Effector CD4-positive, alpha-beta T cell (primary cell): ENCODE data around the gene PKMYT1.

Experiments
- DNase-seq: peaks from one replicate; pipeline ENCODE4 v3.0.0-alpha.2; 2020
- total RNA-seq: gene quantifications from one replicate; lab custom pipeline; 2026; lab: John Stamatoyannopoulos, UW

Gene PKMYT1
- total RNA-seq: 0.56 reads per million

DNA sequence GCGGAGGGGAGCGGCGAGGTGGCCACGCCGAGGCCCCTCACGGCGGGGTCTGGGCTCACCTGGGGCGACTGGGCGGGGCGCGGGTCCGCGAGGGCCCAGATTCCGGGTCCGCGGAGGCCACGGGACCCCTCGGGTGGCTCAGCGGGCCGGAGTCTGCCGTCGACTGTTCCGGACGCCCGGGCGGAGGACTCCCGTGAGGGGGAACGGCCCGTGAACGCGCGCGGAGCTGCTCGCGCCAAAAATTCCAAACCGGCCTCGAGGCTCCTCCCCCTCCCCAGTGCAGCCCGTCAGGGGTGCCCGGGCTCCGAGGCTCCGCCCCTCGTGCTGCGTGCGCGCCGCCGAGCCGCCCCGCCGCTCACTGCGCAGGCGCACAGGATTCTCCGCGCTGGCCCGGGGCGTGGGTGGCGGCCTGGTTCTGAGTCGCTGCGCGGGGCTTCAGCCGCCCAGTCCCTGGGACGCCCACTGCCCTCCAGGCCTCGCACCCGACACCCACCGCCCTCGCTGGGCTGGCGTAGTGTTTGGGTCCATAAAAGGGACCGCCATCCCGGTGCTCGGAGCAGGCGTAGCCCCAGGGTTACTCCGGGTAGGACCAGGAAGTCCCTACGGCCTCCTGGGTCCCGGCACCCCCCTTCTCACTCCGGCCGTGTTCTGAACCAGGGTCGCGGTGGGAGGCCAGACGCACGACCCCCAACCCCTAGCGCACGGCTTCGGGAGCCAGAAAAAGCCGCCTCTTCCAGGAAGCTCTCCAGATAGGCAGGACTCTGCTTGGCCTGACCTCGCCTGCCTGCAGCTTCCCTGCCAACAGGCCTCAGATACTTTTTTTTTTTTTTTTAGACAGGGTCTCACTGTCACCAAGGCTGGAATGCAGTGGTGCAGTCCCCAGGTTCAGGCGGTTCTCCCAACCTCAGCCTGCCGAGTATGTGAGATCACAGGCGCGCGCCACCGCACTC lies at the start of gene PKMYT1:
Gene PKMYT1 (minus strand): TSS at position 220 of the 950 bp plus-strand sequence. CDS start 789 bp downstream, outside the sequence.
- peak; percentile 91 for DNase-seq

DNA sequence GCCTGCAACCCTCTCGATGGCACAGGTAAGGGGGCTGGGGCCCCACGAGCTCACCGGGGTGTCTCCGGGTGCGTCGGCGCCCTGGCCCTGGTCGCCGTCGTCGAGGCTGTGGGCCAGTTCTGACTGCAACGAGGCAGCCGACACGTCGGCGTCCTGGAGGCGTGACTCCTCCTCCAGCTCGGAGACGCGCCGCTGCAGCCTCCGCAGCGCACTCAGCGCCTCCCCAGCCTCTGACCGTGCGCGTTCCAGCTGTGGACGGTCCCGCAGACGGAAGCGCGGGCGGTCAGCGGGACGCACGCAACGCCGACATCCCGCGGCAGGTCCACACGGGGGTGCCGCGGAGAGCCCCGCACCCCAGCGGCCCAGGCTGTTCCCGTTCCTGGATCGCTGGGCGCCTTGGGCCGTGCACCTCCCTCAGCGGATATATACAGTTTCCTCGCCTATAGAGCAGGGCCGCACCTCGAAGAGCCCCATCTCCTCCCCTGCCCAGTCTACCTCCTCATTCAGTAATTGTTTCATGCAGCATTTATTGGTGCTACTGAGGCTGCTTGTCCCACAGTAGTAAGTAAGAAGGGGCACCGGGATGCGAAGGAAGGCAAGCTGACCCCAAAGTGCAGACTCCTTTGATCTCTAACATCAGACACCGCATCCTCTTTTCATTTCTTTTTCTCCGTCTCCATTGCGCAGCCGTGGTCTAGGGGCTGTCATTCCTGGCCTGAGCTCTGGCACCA lies 49.4 kb upstream of the PKMYT1 start:
- DNase-seq: no peak

DNA sequence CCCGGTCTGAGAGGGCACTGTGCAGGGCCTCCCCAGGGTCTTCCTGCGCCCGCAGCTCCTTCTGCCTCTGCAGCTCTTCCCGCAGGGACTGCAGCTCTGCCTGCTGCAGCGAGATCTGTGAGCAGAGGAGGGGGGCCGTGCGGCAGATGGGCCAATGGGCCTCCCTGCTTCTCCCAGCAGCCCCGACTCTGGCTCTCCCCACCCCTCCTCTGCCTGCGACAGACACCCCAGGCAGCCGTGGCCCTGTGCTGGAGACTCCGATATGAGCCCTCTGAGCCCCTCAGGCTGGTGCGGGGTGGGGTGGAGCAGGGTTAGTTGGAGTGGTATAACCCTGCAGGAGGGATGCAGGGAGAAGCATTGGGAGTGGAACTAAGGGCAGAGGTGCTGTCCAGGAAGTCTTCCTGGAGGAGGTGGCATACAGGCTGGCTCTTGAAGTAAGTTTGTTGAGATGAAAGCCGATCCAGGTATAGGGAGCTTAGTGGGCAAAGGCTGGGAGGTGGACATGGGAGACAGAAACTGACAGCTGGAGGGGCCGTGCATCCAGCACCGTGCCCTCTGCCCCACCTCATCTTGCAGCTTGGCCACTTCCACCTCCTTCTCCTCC lies 48.6 kb upstream of the PKMYT1 start:
- DNase-seq: no peak

DNA sequence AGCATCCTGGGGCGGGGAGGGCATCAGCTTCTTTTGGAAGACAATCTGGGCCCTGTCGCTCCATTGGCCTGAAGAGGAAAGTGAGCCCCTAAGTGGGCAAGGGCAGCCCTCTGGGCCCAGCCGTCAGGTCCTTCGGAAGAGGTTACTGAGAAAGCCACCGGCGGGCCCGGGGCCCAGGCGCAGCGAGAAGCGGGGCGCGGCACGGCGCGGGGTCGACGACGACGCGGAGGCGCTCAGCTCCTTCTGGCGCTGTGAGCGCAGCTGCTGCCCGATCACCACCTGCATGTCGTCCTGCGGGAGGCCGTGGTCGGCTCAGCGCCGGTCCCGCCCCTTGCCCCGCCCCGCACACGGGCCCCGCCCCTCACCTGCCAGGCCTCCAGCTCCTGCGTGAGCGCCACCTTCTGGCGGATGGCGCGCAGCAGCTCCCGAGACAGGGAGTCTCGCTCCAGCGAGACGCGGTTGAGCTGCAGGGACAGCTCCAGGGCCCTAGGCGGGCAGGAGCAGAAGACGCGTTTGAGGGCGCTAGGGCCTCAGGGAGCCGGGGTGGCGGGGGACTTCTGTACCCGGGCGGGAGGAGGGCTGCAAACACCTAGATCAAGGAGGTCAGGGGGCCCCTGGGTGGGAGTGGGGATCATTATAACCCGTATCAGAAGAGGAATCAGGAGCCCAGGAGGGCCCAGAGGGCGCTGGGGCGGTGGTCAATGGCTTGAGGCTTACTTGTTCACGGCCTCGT lies 47.9 kb upstream of the PKMYT1 start:
- DNase-seq: peak; percentile 85

DNA sequence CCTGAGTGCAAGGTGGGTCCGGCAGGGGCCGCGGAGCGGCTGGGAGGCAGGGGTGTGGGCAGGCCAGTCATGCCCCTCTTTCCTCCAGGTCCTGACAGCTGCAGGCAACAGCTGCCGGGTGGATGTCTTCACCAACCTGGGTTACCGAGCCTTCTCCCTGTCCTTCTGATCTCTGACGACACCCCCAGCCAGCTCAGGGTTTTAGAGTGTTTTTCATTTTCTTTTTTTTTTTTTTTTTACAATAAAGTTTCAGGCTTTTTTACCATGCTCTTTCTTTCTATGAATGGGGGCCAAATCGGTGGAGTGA lies 47.2 kb upstream of the PKMYT1 start:
- no peak for DNase-seq

DNA sequence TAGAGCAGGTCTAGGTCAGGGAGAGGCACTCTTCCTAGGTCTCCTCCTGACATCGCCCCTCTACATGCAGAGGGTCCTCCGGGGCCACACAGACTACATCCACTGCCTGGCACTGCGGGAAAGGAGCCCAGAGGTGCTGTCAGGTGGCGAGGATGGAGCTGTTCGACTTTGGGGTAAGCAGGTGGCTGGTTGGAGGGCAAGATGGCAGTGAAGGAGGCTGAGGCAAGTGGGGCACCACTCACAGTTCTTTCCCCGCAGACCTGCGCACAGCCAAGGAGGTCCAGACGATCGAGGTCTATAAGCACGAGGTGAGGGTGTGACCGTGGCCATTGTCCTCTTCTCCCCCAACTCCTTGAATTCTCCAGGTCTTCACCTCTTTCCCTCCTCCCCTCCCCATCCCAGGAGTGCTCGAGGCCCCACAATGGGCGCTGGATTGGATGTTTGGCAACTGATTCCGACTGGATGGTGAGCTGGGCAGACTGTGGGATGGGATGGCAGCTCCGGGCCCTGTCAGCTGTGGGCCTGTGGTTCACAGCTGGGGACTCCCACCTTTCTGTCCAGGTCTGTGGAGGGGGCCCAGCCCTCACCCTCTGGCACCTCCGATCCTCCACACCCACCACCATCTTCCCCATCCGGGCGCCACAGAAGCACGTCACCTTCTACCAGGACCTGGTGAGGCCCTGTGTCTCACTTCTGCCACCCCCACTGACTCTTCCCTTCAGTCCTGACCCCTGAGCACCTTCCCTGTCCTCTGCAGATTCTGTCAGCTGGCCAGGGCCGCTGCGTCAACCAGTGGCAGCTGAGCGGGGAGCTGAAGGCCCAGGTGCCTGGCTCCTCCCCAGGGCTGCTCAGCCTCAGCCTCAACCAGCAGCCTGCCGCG lies 46.6 kb upstream of the PKMYT1 start:
- DNase-seq: no peak

DNA sequence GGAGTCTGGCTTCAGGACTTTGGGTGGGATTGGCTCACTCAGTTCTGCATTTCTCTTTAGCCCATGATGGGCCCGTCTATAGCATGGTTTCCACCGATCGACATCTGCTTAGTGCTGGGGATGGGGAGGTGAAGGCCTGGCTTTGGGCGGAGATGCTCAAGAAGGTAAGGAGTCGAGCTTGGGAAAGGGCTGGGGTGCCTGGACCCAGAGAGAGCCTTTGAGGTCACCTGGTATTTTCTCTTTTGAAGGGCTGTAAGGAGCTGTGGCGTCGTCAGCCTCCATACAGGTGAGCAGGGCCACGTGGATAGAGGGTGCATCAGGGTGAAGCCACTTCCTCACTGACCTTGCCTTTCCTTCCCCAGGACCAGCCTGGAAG lies 45.7 kb upstream of the PKMYT1 start:
- DNase-seq: no peak

DNA sequence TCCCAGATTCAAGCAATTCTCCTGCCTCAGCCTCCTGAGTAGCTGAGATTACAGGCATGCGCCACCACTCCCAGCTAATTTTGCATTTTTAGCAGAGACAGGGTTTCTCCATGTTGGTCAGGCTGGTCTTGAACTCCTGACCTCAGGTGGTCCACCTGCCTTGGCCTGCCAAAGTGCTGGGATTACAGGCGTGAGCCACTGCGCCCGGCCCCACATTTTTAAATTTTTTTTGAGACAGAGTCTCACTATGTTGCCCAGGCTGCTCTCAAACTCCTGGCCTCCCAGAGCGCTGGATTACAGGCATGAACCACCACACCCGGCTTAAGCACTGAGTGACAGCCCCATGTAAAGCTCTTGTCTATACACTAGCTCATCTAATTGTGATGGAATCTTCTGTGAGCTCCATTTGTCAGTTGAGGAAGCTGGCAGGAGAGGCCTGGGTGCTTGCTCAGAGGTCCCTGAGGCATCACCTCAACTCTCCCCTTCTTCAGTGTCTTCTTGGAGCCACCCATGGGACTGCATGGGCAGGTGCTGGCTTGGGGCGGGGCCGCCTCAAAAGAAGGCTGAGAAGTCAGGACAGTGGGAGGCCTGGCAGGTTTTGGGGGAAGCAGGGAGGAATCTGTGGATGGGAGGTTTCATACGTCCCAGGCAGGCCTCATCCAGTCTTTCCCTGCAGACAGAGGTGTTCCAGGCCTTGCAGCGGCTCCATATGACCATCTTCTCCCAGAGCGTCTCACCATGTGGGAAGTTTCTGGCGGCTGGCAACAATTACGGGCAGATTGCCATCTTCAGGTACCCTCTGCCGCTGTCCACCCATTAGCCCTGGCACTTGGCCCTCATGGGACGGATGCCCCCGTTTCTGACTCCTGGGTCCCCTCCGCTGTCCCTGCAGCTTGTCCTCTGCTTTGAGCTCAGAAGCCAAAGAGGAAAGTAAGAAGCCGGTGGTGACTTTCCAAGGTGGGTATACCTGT lies 45.1 kb upstream of the PKMYT1 start:
- no peak for DNase-seq

DNA sequence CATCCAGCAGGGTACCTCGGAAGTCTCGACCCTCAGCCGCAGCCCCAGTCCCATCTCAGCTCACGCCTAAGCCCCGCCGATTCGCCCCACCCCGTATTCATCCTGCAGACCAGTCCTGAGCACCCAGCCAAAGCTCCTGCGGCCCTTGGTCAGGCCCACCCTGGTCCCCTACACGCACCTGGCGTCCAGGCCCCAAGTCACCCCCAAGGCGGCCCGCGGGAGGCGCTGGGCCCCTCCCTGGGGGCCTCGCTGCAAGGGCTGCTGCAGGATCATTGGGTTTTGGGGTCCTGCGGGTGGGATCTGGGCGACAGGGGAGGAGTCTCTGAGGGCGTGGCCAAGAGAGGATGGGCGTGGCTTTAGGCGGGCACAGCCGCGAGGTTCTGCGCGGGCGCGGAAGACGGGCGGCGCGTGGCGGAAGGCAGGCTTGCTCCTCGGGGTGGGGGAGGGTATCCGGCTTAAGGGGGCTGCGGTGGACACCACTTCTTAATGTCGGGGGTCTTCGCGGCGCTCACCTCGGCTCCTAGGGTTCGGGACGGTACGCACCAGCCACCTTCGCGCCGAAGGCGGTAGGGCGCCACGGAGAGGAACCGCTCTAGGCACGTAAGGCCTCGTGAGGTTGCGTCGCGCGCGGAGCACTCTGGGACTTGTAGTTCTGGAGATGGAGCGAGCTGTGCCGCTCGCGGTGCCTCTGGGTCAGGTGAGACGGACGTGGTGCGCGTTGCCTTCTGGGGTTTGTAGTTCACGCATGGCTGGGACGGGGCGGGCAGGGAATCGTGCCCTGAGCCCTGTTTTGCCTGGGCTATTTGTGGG lies 43.6 kb upstream of the PKMYT1 start, which contains the start of the genes HCFC1R1 and THOC6:
Gene HCFC1R1 (minus strand): TSS at position 274 of the 810 bp plus-strand sequence. CDS start 1 bp downstream, at position 273.
Gene THOC6 (plus strand): TSS at position 367 of the 810 bp plus-strand sequence. CDS start 292 bp downstream, at position 659.
- DNase-seq: peak; percentile 94

DNA sequence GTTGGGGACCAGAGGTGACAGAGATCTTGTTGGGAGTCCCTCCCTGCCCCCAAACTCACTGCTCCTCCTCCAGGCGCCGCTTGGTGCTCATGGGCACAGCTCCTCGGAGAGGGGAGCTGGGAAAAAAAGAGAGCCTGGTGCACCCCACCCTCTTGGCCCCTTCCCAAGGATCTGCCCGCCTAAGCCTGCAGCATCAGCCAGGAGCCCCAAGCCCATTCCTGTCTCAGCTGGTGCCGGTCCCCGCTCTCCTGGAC lies 43.1 kb upstream of the PKMYT1 start:
- no peak for DNase-seq

DNA sequence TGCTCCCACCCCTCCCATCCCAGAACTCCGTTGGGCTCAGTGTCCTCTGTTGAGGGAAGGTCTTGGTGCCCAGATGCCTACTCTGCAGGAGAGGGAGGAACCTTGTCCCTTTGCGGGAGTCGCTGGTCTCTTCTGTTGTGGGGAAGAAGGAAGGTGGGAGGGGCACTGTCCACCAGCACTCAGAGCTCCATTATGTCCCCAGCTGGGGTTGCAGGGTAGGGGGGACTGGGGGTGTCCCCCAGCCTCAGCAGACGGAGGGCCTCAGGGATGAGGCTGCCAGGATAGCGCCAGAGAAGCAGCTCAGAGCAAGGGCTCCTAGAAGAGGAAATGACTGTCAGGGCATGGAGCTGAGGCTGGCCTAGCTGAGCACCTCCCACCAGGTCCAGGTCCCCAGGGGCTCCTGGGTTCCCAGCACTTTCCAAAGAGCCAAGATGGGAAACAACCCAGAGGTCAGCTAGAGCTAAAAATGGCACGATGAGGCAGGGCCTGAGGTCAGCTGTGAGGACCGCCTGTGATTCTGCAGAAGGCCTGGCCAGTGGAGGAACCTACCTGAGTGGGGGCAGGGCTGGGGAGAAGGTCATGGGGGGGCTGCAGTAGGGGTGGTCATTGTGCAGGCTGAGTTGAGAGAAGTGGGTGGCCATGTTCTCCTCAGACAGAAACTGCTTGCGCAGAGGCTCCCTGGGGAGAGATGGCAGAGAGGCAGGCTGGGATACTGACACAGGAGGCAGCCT lies 42.6 kb upstream of the PKMYT1 start:
- DNase-seq: no peak

DNA sequence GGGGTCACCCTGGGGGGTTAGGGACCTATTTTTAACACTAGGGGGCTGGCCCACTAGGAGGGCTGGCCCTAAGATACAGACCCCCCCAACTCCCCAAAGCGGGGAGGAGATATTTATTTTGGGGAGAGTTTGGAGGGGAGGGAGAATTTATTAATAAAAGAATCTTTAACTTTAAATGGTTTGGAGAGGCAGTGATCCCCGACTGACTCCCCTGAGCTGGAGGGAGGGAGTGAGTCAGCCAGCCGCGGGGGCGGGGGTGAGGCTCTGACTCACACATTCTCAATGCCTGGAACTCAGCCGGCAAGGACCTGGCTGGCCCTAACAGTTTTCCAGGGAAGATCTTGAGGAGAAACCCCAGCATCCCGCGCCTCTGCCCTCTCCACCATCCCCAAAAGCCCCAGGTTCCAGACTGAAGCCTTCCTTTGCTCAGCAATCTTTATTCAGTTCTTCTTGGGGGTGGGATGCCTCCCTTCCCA lies 42.0 kb upstream of the PKMYT1 start:
- peak; percentile 77 for DNase-seq

DNA sequence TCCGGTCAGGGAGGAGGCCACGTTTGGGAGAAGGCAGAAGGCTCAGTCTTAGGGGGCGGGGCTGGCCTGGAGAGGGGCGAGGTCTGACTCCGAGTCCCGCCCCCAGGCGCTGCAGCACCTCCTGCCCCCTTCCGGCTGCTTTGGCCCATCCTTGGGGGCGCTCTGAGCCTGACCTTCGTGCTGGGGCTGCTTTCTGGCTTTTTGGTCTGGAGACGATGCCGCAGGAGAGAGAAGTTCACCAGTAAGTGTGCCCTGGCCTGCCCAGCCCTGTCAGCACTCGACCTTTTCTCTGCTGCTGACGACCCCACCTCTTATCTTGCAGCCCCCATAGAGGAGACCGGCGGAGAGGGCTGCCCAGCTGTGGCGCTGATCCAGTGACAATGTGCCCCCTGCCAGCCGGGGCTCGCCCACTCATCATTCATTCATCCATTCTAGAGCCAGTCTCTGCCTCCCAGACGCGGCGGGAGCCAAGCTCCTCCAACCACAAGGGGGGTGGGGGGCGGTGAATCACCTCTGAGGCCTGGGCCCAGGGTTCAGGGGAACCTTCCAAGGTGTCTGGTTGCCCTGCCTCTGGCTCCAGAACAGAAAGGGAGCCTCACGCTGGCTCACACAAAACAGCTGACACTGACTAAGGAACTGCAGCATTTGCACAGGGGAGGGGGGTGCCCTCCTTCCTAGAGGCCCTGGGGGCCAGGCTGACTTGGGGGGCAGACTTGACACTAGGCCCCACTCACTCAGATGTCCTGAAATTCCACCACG lies 41.4 kb upstream of the PKMYT1 start:
- peak; percentile 85 for DNase-seq

DNA sequence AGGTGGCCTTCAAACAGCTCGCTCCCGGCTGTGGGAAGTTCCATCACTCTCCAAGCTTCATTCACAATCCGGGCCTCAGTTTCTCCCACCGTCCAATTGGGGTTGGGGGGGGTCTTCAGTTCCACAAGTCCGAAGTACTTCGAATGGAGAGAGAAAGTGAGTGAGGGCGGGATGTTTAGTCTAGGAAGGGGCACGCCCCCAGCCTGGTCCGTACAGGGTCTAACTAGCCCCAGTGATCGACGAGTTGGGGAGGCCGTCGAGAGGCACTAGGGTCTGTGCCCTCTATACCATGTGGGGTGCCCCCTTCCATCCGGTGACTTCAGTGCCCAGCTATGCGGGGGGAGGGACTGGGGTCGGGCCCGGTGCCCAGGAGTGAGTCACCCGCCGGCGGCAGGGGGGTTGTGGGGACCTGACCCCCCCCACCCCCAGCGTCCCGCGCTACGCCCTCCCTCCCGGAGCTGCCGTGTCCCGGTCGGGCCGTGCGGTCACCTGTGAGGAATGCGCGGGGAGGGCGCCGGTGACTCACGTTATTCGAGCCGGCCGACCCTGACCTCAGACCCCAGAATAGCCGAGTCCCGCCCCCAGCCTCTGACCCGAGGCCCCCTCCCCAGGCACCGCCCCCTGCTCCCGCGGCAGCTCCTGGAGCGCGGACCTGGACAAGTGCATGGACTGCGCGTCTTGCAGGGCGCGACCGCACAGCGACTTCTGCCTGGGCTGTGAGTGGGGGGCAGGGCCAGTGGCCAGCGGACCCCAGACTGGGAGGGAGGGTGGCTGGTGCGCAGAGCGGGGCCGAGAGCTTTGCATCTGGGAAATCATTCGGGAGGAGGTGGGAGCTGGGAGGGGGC lies 40.6 kb upstream of the PKMYT1 start:
- peak; percentile 73 for DNase-seq

DNA sequence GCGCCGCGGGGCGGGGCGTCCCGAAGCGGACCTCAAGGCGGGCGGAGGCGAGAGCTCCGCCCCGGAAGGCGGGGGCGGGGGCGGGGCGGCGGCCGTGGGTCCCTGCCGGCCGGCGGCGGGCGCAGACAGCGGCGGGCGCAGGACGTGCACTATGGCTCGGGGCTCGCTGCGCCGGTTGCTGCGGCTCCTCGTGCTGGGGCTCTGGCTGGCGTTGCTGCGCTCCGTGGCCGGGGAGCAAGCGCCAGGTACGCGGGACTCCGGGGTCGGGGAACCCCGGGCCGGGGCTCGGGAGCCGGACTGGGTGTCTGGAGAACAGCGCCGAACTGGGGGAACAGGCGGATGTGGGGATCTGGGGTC lies 40.0 kb upstream of the PKMYT1 start, which contains the start of gene TNFRSF12A:
Gene TNFRSF12A (plus strand): TSS at position 122 of the 357 bp plus-strand sequence. CDS start 30 bp downstream, at position 152.
- peak; percentile 41 for DNase-seq

DNA sequence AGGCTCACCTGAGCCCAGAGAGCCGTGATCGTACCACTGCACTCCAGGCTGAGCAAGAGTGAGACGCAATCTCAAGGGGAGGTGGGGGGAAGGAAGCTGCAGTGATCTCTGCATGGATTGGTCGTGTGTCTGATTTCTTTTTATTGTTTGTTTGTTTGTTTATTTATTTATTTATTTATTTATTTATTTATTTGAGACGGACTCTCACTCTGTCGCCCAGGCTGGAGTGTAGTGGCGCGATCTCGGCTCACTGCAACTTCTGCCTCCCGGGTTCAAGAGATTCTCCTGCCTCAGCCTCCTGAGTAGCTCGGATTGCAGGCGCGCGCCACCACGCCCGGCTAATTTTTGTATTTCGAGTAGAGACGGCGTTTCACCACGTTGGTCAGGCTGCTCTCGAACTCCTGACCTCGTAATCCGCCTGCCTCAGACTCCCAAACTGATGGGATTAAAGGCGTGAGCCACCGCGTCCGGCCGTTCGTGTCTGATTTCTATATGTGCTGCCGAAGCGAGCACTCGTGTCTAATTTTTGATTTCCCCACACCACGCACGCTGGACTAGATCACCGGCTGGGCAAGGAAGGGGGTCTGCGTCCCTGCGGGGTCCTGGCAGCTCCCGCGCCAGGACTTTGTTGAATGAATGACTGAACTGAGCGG lies 39.5 kb upstream of the PKMYT1 start:
- no peak for DNase-seq
